GM20000 (cell line): ENCODE results near the gene MKX.

Experiments
- DNase-seq: peaks from one replicate; pipeline ENCODE4 v3.0.0; 2012; ENCODE audit warnings: low spot score
- TF ChIP-seq, protein P1 (sequence below): IDR thresholded peaks from 2 replicates; pipeline ENCODE4 v1.5.1; 2012; ENCODE audit warnings: mild to moderate bottlenecking, control low read depth; ENCODE audit errors: extremely low read depth, missing control alignments

Gene MKX, protein sequence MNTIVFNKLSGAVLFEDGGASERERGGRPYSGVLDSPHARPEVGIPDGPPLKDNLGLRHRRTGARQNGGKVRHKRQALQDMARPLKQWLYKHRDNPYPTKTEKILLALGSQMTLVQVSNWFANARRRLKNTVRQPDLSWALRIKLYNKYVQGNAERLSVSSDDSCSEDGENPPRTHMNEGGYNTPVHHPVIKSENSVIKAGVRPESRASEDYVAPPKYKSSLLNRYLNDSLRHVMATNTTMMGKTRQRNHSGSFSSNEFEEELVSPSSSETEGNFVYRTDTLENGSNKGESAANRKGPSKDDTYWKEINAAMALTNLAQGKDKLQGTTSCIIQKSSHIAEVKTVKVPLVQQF

DNA sequence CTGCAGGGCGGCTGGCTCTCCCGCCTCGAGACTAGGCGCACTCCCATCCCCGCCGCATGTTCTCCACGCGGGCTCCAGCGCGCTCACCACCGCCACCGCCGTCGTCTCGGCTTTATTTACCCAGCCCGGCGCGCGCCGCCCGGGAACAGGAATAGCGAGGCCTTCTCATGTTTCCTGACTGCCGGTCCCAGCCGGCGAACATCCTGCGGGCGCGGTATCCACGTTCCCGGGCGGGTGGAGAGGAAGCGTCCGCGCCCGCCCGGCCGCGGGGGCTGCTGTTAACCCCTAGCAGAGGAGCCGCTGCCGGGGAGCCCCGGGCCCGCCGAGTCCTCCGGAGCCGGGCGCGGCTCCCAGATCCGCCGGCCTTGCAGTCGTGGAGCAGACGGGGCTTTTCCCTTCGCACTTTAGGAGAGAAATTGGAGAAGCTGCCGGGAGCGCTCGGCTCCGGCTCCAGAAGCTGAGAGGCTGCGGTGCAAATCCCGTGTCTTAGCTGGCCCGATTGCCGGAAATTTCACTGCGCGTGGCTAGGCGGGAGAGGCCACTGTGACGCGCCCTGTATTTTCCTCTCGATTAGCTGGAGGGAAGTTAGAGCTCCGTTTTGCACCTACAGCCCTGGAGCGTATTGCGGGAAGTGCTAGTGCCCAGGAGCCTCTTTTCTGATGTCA lies at the start of gene MKX:
Gene MKX, minus strand, starts transcription at position 88 of the 665 bp plus-strand sequence. CDS start 2,404 bp downstream, outside the sequence.
- TF ChIP-seq, protein P1, sequence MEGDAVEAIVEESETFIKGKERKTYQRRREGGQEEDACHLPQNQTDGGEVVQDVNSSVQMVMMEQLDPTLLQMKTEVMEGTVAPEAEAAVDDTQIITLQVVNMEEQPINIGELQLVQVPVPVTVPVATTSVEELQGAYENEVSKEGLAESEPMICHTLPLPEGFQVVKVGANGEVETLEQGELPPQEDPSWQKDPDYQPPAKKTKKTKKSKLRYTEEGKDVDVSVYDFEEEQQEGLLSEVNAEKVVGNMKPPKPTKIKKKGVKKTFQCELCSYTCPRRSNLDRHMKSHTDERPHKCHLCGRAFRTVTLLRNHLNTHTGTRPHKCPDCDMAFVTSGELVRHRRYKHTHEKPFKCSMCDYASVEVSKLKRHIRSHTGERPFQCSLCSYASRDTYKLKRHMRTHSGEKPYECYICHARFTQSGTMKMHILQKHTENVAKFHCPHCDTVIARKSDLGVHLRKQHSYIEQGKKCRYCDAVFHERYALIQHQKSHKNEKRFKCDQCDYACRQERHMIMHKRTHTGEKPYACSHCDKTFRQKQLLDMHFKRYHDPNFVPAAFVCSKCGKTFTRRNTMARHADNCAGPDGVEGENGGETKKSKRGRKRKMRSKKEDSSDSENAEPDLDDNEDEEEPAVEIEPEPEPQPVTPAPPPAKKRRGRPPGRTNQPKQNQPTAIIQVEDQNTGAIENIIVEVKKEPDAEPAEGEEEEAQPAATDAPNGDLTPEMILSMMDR, result no peak
- no peak for DNase-seq

DNA sequence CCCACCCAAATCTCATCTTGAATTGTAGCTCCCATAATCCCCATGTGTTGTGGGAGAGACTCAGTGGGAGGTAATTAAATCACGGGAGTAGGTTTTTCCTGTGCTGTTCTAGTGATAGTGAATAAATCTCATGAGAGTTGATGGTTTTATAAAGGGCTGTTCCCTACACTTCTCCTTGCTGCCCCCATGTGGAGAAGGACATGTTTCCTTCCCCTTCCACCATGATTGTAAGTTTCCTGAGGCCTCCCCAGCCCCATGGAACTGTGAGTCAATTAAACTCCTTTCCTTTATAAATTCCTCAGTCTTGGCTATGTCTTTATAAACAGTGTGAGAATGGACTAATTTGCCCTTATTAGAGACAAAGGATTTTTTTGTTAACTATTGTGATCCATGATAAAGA lies 48.5 kb upstream of the MKX start:
- TF ChIP-seq, protein P1, result no peak
- DNase-seq, result no peak

DNA sequence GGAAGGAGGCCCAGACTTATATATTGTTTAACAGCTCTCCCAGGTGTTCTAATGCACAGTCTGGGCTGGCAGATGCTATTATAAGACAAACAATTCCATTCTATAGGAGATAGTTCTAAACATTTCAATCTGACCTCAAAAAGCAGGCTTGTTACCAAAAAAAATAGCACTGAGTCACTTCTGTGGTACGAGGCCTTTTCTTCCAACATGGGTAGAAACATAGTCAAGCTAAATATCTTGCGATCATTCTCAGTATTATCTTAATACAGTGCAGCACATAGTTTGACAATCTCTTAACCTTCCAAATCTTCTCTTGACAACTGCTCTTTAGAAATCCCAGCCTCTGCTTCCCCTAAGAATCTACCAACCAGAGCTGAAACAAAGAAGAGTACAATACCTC lies 46.6 kb upstream of the MKX start:
- TF ChIP-seq, protein P1, result no peak
- no peak for DNase-seq

DNA sequence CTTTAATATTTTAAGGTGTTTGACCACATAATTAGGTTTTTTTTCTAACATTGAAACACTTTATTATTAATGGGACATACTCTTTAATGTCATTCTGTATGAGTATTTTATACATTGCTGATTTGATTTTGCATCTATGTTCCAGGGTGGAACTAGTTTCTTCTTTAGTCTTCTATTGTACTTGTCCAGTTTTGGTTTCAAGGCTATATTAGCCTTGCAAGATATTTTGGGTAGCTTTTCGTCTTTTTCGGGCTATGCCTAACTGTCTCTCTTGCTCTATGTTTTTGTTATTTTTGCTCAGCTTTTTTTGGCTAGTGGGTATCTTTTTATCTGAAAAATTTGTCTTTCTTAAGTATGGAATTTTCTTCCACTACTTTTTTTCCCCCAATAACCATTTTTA lies 38.7 kb upstream of the MKX start:
- no peak for DNase-seq
- TF ChIP-seq, protein P1, result no peak

DNA sequence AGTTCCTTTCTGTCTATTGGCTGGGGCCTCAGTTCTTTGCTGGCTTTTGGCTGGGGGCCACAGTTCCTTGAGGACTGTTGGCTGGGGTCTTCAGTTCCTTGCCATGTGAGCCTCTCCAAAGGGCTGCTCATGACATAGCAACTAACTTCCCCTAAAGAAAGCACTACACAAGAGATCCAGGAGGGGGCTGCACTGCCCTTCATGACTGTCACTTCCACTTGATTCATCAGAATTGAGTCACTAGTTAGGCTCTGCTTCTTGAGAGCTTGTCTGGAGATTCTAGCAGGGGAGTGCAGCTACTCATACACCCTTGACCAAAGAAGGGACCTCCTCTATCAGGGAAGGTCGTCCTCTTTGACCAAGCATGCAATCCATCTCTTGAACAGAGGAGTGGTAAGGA lies 38.0 kb upstream of the MKX start:
- TF ChIP-seq, protein P1, result no peak
- DNase-seq, result no peak

DNA sequence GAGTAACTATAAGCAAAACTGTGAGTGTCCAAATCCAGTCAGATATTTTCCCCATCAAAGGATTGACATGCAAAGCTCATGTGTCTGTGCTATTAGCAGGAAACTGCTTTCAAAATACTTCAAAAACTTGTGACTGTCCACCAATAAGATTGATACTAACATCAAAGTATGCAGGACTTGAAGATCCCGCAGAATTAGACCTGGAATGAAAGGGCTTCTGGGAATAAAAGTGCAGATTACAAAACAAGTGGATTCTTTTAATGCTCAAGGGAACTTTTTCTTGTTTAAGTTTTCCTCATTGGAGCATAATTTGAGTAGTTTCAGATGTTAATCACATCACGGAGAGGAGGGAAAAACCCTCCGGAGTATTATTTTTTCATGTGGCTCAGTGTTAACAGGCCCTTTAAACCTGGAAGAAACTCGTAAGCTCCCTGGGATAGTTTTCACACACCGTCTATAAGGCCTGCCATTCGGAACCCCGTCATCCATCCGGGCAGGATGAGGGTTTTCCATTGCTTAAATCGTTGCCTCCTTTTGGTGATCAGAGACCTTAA lies 33.9 kb upstream of the MKX start:
- TF ChIP-seq, protein P1, result no peak
- no peak for DNase-seq

DNA sequence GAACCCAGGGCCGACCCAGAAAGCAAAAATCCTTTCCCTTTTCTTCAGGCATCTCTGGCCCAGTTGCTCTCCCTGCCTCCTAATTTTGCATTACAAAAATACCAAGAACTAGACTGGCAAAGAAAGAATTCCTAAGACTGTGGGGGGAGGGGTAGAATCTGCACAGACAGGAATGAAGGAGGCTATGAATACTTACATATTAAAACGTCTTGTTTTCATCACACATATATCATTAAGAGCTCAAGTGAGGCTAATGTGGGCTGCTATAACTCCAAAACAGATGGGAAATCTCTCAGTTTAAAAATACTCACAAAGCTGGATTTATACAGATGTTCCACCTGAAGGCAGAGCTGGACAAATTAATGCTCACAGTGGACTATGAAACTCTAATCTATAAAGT lies 29.2 kb upstream of the MKX start:
- TF ChIP-seq, protein P1, result no peak
- DNase-seq, result no peak
